ENCODE results near the gene PLEKHA1.

PLEKHA1 gene

GRCh38 chr10:122458693-122459092, 84.2 kb downstream of the PLEKHA1 start:
- no peaks in the 10 kb centered on the region for H3K9me3 ChIP-seq
- H3K4me1 ChIP-seq: peaks cover 4% of the 10 kb centered on the region; the same call in 1 of the 2 replicates
- H3K27me3 ChIP-seq (ENCODE audit: low read depth): no peaks in the 10 kb centered on the region
- DNase-seq (ENCODE audit: low spot score in 2 of 2): no peak
- H3K4me3 ChIP-seq: no peak overlapping the region
- in situ Hi-C loops (cut with MboI; ENCODE audit: low sequenced_read_pairs): no loop called here
- H3K36me3 ChIP-seq (replicated peaks): no peaks in the 10 kb centered on the region

- DNase-seq (ENCODE audit: low spot score in 2 of 2): no peak
- H3K27me3 ChIP-seq (ENCODE audit: low read depth): no peaks in the 10 kb centered on the region
- no peaks in the 10 kb centered on the region for H3K9me3 ChIP-seq
- no peaks in the 10 kb centered on the region for H3K36me3 ChIP-seq (replicated peaks)
- peaks cover 4% of the 10 kb centered on the region; the same call in 1 of the 2 replicates for H3K4me1 ChIP-seq
- in situ Hi-C loops (cut with MboI; ENCODE audit: low sequenced_read_pairs): no loop called here
- H3K4me3 ChIP-seq: no peak overlapping the region
Measured at GRCh38 chr10:122459561-122460273, 85.2 kb downstream of the PLEKHA1 start.

GRCh38 chr10:122460891-122461293, 86.4 kb downstream of the PLEKHA1 start:
- no peak for DNase-seq (ENCODE audit: low spot score in 2 of 2)
- peak overlapping the region; percentile 34 for H3K4me3 ChIP-seq
- H3K36me3 ChIP-seq (replicated peaks): no peaks in the 10 kb centered on the region; the same call in 1 of the 2 replicates
- H3K4me1 ChIP-seq: peaks cover 4% of the 10 kb centered on the region; the same call in 1 of the 2 replicates
- in situ Hi-C loops (cut with MboI; ENCODE audit: low sequenced_read_pairs): no loop called here
- no peaks in the 10 kb centered on the region for H3K27me3 ChIP-seq (ENCODE audit: low read depth)
- H3K9me3 ChIP-seq: no peaks in the 10 kb centered on the region

GRCh38 chr10:122461367-122461728, 86.8 kb downstream of the PLEKHA1 start, which contains the start of gene HTRA1:
HTRA1 (plus strand) TSS chr10:122461553; CDS start chr10:122461653, 100 bp downstream.
- peaks cover 4% of the 10 kb centered on the region; the same call in 1 of the 2 replicates for H3K4me1 ChIP-seq
- H3K36me3 ChIP-seq (replicated peaks): no peaks in the 10 kb centered on the region; the same call in 1 of the 2 replicates
- H3K4me3 ChIP-seq: peak within 1 kb of the TSS; percentile 47
- H3K9me3 ChIP-seq: no peaks in the 10 kb centered on the region
- in situ Hi-C loops (cut with MboI; ENCODE audit: low sequenced_read_pairs): no loop called here
- peak; percentile 32 to 77 for DNase-seq (ENCODE audit: low spot score in 2 of 2)
- H3K27me3 ChIP-seq (ENCODE audit: low read depth): no peaks in the 10 kb centered on the region

- Histone ChIP-seq H3K4me3 (peak overlapping the region; percentile 47), H3K4me1 (peaks cover 4% of the 10 kb centered on the region; the same call in 1 of the 2 replicates), H3K9me3 (no peaks in the 10 kb centered on the region), H3K36me3 (replicated peaks) (no peaks in the 10 kb centered on the region; the same call in 1 of the 2 replicates), H3K27me3 (ENCODE audit: low read depth) (no peaks in the 10 kb centered on the region)
- peak in 1 of 2 experiments; percentile 27 for DNase-seq (ENCODE audit: low spot score in 2 of 2)
- in situ Hi-C loops (cut with MboI; ENCODE audit: low sequenced_read_pairs): no loop called here
Measured at GRCh38 chr10:122461729-122462532, 87.4 kb downstream of the PLEKHA1 start.

GRCh38 chr10:122462533-122463465, 88.3 kb downstream of the PLEKHA1 start:
- peak in 1 of 2 experiments; percentile 11 for DNase-seq (ENCODE audit: low spot score in 2 of 2)
- no peaks in the 10 kb centered on the region for H3K27me3 ChIP-seq (ENCODE audit: low read depth)

GRCh38 chr10:122463466-122464249, 89.2 kb downstream of the PLEKHA1 start:
- no peak overlapping the region; the same call in 1 of the 2 replicates for H3K4me3 ChIP-seq
- H3K4me1 ChIP-seq: peaks cover 4% of the 10 kb centered on the region; the same call in 1 of the 2 replicates
- DNase-seq (ENCODE audit: low spot score in 2 of 2): no peak
- in situ Hi-C loops (cut with MboI; ENCODE audit: low sequenced_read_pairs): no loop called here
- no peaks in the 10 kb centered on the region; the same call in 1 of the 2 replicates for H3K36me3 ChIP-seq (replicated peaks)
- H3K9me3 ChIP-seq: no peaks in the 10 kb centered on the region
- H3K27me3 ChIP-seq (ENCODE audit: low read depth): no peaks in the 10 kb centered on the region

More at GRCh38 chr10:122462533-122463465, 88.3 kb downstream of the PLEKHA1 start:
- H3K4me3 ChIP-seq: peak overlapping the region; percentile 47
- in situ Hi-C loops (cut with MboI; ENCODE audit: low sequenced_read_pairs): no loop called here
- H3K36me3 ChIP-seq (replicated peaks): no peaks in the 10 kb centered on the region; the same call in 1 of the 2 replicates
- peaks cover 4% of the 10 kb centered on the region; the same call in 1 of the 2 replicates for H3K4me1 ChIP-seq
- H3K9me3 ChIP-seq: no peaks in the 10 kb centered on the region

- in situ Hi-C loops (cut with MboI; ENCODE audit: low sequenced_read_pairs): no loop called here
- Histone ChIP-seq H3K9me3 (no peaks in the 10 kb centered on the region), H3K4me3 (no peak overlapping the region), H3K27me3 (ENCODE audit: low read depth) (no peaks in the 10 kb centered on the region), H3K4me1 (peaks cover 4% of the 10 kb centered on the region; the same call in 1 of the 2 replicates), H3K36me3 (replicated peaks) (no peaks in the 10 kb centered on the region; the same call in 1 of the 2 replicates)
- no peak for DNase-seq (ENCODE audit: low spot score in 2 of 2)
Measured at GRCh38 chr10:122464250-122464510, 89.7 kb downstream of the PLEKHA1 start.

GRCh38 chr10:122464586-122464985, 90.1 kb downstream of the PLEKHA1 start:
- no peaks in the 10 kb centered on the region for H3K9me3 ChIP-seq
- no peaks in the 10 kb centered on the region; the same call in 1 of the 2 replicates for H3K36me3 ChIP-seq (replicated peaks)
- H3K4me3 ChIP-seq: no peak overlapping the region
- no peaks in the 10 kb centered on the region for H3K27me3 ChIP-seq (ENCODE audit: low read depth)
- in situ Hi-C loops (cut with MboI; ENCODE audit: low sequenced_read_pairs): no loop called here
- no peak for DNase-seq (ENCODE audit: low spot score in 2 of 2)
- peaks cover 4% of the 10 kb centered on the region; the same call in 1 of the 2 replicates for H3K4me1 ChIP-seq

- in situ Hi-C loops (cut with MboI; ENCODE audit: low sequenced_read_pairs): no loop called here
- no peak for DNase-seq (ENCODE audit: low spot score in 2 of 2)
- H3K4me3 ChIP-seq: no peak overlapping the region
- H3K27me3 ChIP-seq (ENCODE audit: low read depth): no peaks in the 10 kb centered on the region
- no peaks in the 10 kb centered on the region for H3K9me3 ChIP-seq
- no peaks in the 10 kb centered on the region; the same call in 1 of the 2 replicates for H3K36me3 ChIP-seq (replicated peaks)
- peaks cover 3% of the 10 kb centered on the region; the same call in 1 of the 2 replicates for H3K4me1 ChIP-seq
Measured at GRCh38 chr10:122465401-122466040, 91.0 kb downstream of the PLEKHA1 start.

- H3K4me1 ChIP-seq: no peaks in the 10 kb centered on the region
Measured at GRCh38 chr10:122466951-122467381, 92.5 kb downstream of the PLEKHA1 start.

GRCh38 chr10:122467701-122468100, 93.2 kb downstream of the PLEKHA1 start:
- no peaks in the 10 kb centered on the region for H3K4me1 ChIP-seq
- no peaks in the 10 kb centered on the region for H3K9me3 ChIP-seq
- in situ Hi-C loops (cut with MboI; ENCODE audit: low sequenced_read_pairs): no loop called here
- H3K27me3 ChIP-seq (ENCODE audit: low read depth): no peaks in the 10 kb centered on the region
- no peaks in the 10 kb centered on the region; the same call in 1 of the 2 replicates for H3K36me3 ChIP-seq (replicated peaks)
- DNase-seq (ENCODE audit: low spot score in 2 of 2): no peak
- no peak overlapping the region for H3K4me3 ChIP-seq

More at GRCh38 chr10:122466951-122467381, 92.5 kb downstream of the PLEKHA1 start:
- no peak for DNase-seq (ENCODE audit: low spot score in 2 of 2)
- Histone ChIP-seq H3K9me3 (no peaks in the 10 kb centered on the region), H3K36me3 (replicated peaks) (no peaks in the 10 kb centered on the region; the same call in 1 of the 2 replicates), H3K4me3 (no peak overlapping the region), H3K27me3 (ENCODE audit: low read depth) (no peaks in the 10 kb centered on the region)
- in situ Hi-C loops (cut with MboI; ENCODE audit: low sequenced_read_pairs): no loop called here

All from HAP-1 (cell line).